Keratinocyte (primary cell): ENCODE measurements around the gene TERT. TPM values are rescaled to one million over a fixed set of nuclear protein-coding genes. Genes with fewer than 3 reads are reported as not detected.

Experiments
- DNase-seq: peaks from one replicate; pipeline ENCODE4 v3.0.0-alpha.2; 2011; ENCODE audit warnings: low read depth, missing footprints, low spot score
- FAIRE-seq: peaks from 2 replicates; lab custom pipeline; 2011; peaks lifted over from hg19 to GRCh38; lab: Jason Lieb, UNC
- H2AFZ ChIP-seq: 2 replicates; pipeline ENCODE4 v1.6.0; 2012; ENCODE audit warnings: low read length, control low read depth, inconsistent platforms; ENCODE audit not compliant: control insufficient read depth
- H3K27ac ChIP-seq: 2 replicates; pipeline ENCODE4 v1.5.1; 2011; ENCODE audit warnings: low read length; ENCODE audit not compliant: control insufficient read depth, insufficient read depth
- H3K27me3 ChIP-seq: 3 replicates; pipeline ENCODE4 v1.6.0; 2011; ENCODE audit warnings: low read length; ENCODE audit not compliant: control insufficient read depth, insufficient read depth; ENCODE audit errors: extremely low read depth
- H3K36me3 ChIP-seq, 2 experiments: 2 replicates in 1 of 2; 3 replicates in 1 of 2; pipeline ENCODE4 v1.5.1; 2011; ENCODE audit warnings: low read length in 2 of 2, mild to moderate bottlenecking in 1 of 2; ENCODE audit not compliant: control insufficient read depth in 2 of 2, insufficient read depth in 2 of 2; ENCODE audit errors: extremely low read depth in 1 of 2
- H3K4me1 ChIP-seq: 3 replicates; pipeline ENCODE4 v1.5.1; 2011; ENCODE audit warnings: low read length; ENCODE audit not compliant: control insufficient read depth, insufficient read depth; ENCODE audit errors: extremely low read depth
- H3K4me2 ChIP-seq: 3 replicates; pipeline ENCODE4 v1.6.0; 2011; ENCODE audit warnings: low read depth, low read length; ENCODE audit not compliant: control insufficient read depth, insufficient read depth; ENCODE audit errors: extremely low read depth
- H3K4me3 ChIP-seq, 3 experiments: fragments of 200-600 bp in 1 of 3; sonication (generic) in 1 of 3; 2 replicates in 2 of 3; 3 replicates in 1 of 3; pipeline ENCODE4 v1.5.1; 2011 to 2016; ENCODE audit warnings: low read length in 3 of 3, mild to moderate bottlenecking in 3 of 3, control low read depth in 2 of 3, inconsistent platforms in 1 of 3, low read depth in 1 of 3, mixed read lengths in 1 of 3, mixed run types in 1 of 3, moderate library complexity in 1 of 3; ENCODE audit not compliant: control insufficient read depth in 2 of 3, insufficient read depth in 2 of 3; ENCODE audit errors: extremely low read depth in 1 of 3
- H3K79me2 ChIP-seq: 2 replicates; pipeline ENCODE4 v1.6.0; 2012; ENCODE audit warnings: low read length; ENCODE audit not compliant: control insufficient read depth, insufficient read depth
- H3K9ac ChIP-seq: 3 replicates; pipeline ENCODE4 v1.6.0; 2011; ENCODE audit warnings: low read length; ENCODE audit not compliant: control insufficient read depth, insufficient read depth; ENCODE audit errors: extremely low read depth
- H3K9me1 ChIP-seq: 3 replicates; pipeline ENCODE4 v1.6.0; 2011; ENCODE audit warnings: low read length; ENCODE audit not compliant: control insufficient read depth, insufficient read depth; ENCODE audit errors: extremely low read depth
- H3K9me3 ChIP-seq: 2 replicates; pipeline ENCODE4 v1.5.1; 2012; ENCODE audit warnings: low read depth, low read length; ENCODE audit not compliant: control insufficient read depth
- H4K20me1 ChIP-seq: 3 replicates; pipeline ENCODE4 v1.6.0; 2011; ENCODE audit warnings: low read length; ENCODE audit not compliant: control insufficient read depth, insufficient read depth; ENCODE audit errors: extremely low read depth
- EZH2 ChIP-seq: IDR thresholded peaks from one replicate; pipeline ENCODE4 v1.6.1; 2012; ENCODE audit warnings: inconsistent platforms, mild to moderate bottlenecking, low read length, moderate library complexity
- dilution Hi-C: fragments of 300-500 bp; cut with MboI; formaldehyde crosslinking; loops from one replicate; pipeline ENCODE4 v1.7.0; 2020; ENCODE audit warnings: low sequenced_read_pairs; ENCODE audit not compliant: extremely low pct_ligation_motif_present
- polyA plus RNA-seq, 5 experiments: library from polyadenylated mRNA; depleted of rRNA in 3 of 5; stranded (reverse) in 3 of 5; stranded (forward) in 1 of 5; unstranded in 1 of 5; fragments of >200 nt; gene quantifications; 1 replicate in 1 of 5; 2 replicates in 3 of 5; 3 replicates in 1 of 5; pipeline versions ENCODE4 v1.2.1 to v1.2.3, GENCODE V29; 2011 to 2012; ENCODE audit warnings: missing spikeins in 2 of 5, low read depth in 1 of 5, low replicate concordance in 1 of 5
- TF ChIP-seq, protein P1 (sequence below), 3 experiments: IDR thresholded peaks in 1 of 3; conservative IDR thresholded peaks in 1 of 3; optimal IDR thresholded peaks in 1 of 3; 2 replicates in 2 of 3; 3 replicates in 1 of 3; pipeline versions ENCODE3 to v1.5.1; 2011; ENCODE audit warnings: low read length in 3 of 3, mild to moderate bottlenecking in 3 of 3, moderate library complexity in 2 of 3, control low read depth in 1 of 3, inconsistent platforms in 1 of 3; ENCODE audit not compliant: insufficient read depth in 2 of 3; ENCODE audit errors: extremely low read depth in 1 of 3

TERT gene
- polyA plus RNA-seq, 1 donor (not counting 4 experiments of a cell fraction or from before 2014, with no cell fraction given), result not detected

DNA sequence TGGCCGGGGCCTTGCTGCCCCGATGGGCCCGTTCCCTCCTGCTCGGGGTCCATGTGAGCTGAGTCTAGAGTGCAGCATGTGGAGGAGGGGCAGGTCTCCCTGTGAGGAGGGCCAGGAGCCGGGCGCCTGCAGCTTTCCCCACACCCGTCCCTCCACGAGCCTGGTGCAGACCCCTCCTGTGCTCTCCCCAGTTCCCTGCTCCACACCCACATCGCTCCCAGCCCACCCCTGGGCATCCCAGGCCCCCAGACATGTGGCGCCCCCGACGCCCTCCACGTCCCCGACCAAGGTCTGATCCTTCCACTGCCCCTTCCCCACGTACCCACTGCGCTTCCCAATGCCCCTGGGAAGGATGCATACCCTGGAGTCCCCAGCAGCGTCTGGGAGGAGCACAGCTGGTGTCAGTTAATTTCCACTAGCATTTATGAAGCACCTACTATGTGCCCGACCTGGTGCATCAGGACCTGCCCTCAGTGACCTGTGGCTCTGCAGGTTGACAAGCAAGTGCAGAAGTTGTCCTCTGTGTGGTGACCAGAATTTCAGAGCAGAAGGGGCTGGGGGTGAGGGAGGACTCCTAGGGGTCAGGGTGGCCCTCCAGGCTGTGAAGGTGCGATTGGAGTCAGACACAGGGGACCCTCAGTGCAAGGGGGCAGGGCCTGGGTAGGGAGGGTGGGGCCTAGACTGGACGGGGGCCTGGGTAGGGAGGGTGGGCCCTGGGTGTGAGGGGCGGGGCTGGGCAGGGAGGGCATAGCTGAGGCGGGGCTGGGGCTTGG, 80.5 kb downstream of the TERT start:
- DNase-seq (no peak), FAIRE-seq (no peak)
- Histone ChIP-seq H3K9me1 (no peaks in the 10 kb centered on the region), H3K4me2 (no peak overlapping the region), H4K20me1 (no peaks in the 10 kb centered on the region), H3K27ac (no peak overlapping the region), H3K36me3 (no peaks in the 10 kb centered on the region), H2AFZ (no peak overlapping the region), H3K79me2 (no peaks in the 10 kb centered on the region), H3K4me1 (no peaks in the 10 kb centered on the region), H3K27me3 (peaks cover 3% of the 10 kb centered on the region), H3K9ac (no peak overlapping the region), H3K9me3 (peaks cover 13% of the 10 kb centered on the region), H3K4me3 (no peak overlapping the region)
- dilution Hi-C loops, result no loop called here
- TF ChIP-seq EZH2, result no peak
- TF ChIP-seq, protein P1, sequence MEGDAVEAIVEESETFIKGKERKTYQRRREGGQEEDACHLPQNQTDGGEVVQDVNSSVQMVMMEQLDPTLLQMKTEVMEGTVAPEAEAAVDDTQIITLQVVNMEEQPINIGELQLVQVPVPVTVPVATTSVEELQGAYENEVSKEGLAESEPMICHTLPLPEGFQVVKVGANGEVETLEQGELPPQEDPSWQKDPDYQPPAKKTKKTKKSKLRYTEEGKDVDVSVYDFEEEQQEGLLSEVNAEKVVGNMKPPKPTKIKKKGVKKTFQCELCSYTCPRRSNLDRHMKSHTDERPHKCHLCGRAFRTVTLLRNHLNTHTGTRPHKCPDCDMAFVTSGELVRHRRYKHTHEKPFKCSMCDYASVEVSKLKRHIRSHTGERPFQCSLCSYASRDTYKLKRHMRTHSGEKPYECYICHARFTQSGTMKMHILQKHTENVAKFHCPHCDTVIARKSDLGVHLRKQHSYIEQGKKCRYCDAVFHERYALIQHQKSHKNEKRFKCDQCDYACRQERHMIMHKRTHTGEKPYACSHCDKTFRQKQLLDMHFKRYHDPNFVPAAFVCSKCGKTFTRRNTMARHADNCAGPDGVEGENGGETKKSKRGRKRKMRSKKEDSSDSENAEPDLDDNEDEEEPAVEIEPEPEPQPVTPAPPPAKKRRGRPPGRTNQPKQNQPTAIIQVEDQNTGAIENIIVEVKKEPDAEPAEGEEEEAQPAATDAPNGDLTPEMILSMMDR (optimal IDR thresholded peaks at IDR 0.05 in 1 of 3, IDR thresholded peaks at IDR 0.05 in 1 of 3, conservative IDR thresholded peaks at IDR 0.05 in 1 of 3; ENCODE audit: extremely low read depth in 1 of 3, insufficient read depth in 2 of 3, low read length in 3 of 3), result no peak

DNA sequence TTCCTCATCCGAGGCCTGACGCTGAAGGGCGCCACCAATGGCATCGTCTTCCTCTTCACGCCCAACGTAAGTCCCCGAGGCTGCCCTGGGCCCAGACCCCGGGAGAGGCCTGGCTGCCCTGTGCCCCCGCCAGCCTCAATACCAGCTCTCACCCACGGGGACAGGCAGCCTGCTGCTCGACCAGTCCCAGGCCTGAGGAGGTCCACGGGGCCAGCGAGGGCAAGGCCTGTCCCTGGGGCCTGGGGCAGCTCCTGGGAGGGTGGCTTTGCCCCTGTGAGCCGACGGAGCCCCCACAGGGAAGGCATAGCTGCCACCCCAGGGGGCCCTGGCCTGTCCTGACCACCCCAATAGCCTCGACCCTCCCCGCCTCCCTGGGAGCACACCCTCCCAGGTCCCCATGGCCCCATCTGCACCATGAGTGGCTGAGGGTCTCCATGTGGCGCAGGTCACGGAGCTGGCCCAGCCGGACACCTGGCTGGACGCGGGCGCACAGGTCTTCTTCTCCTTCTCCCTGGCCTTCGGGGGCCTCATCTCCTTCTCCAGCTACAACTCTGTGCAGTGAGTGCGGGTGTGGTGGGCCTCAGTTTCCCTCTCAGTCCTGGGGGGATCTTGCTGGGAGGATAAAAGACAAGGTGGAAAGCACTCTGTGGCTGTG, 81.2 kb downstream of the TERT start:
- Histone ChIP-seq H4K20me1 (no peaks in the 10 kb centered on the region), H3K4me3 (no peak overlapping the region), H3K9me1 (no peaks in the 10 kb centered on the region), H3K36me3 (no peaks in the 10 kb centered on the region), H3K27ac (no peak overlapping the region), H3K79me2 (no peaks in the 10 kb centered on the region), H3K4me2 (no peak overlapping the region), H3K4me1 (no peaks in the 10 kb centered on the region), H3K9ac (no peak overlapping the region), H3K9me3 (peaks cover 13% of the 10 kb centered on the region), H2AFZ (no peak overlapping the region), H3K27me3 (peaks cover 3% of the 10 kb centered on the region)
- dilution Hi-C loops, result no loop called here
- FAIRE-seq (no peak), DNase-seq (no peak)
- TF ChIP-seq EZH2, result no peak
- TF ChIP-seq, protein P1 (optimal IDR thresholded peaks at IDR 0.05 in 1 of 3, IDR thresholded peaks at IDR 0.05 in 1 of 3, conservative IDR thresholded peaks at IDR 0.05 in 1 of 3; ENCODE audit: extremely low read depth in 1 of 3, insufficient read depth in 2 of 3, low read length in 3 of 3), result no peak
